NT2/D1 (cell line): ENCODE measurements around the gene SLC36A4.

Experiments
- YY1 ChIP-seq: IDR thresholded peaks from 2 replicates; pipeline ENCODE4 v1.6.1; 2011; ENCODE audit not compliant: insufficient read length, insufficient read depth
- ZNF274 ChIP-seq: IDR thresholded peaks from 2 replicates; pipeline ENCODE4 v1.6.1; 2011; ENCODE audit warnings: mild to moderate bottlenecking, low read depth, low read length

- no peak for TF ChIP-seq YY1
- no peak for TF ChIP-seq ZNF274
Measured at GRCh38 chr11:93197380-93198214, at the start of gene SLC36A4.
